Right kidney (tissue), 1 donor: Measurements from ENCODE around the gene MYL6B.

Experiments
- DNase-seq: peaks from one replicate; pipeline ENCODE4 v3.0.0-alpha.2; 2016

The MYL6B gene

GRCh38 chr12:56206452-56207166 is 54.2 kb downstream of the MYL6B start:
- no peak for DNase-seq
